ENCODE data around the gene HDX.

The HDX gene

DNA sequence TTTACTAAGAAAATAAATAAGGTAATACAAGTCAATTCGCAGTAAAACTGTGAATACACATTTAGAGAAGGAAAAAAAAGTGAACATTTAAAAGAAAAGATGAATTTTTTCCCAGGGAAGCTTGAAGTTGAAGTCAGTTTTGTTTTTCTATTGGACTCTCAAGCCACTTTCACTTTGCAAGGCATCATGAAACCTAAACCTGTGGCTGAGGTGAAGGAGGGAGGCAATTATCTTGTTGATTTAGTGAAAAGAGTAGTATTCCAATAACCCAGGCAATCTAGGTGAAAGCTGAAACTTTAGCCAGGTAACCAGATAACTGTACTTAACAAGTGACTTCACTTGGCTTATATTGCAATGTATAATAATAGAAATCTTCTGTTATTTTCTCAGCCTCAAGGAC lies 138.6 kb downstream of the HDX start:
- no peak for TF ChIP-seq CTCF (IDR thresholded peaks at IDR 0.05; ENCODE audit: insufficient read depth, low read depth, low read length, missing control alignments)
- no peak for DNase-seq (ENCODE audit: low read depth)
- H3K4me3 ChIP-seq (ENCODE audit: low read length), result no peak overlapping the region

GRCh38 chrX:84363051-84363450 lies 139.2 kb downstream of the HDX start:
- no peak overlapping the region for H3K4me3 ChIP-seq (ENCODE audit: low read length)
- no peak for TF ChIP-seq CTCF (IDR thresholded peaks at IDR 0.05; ENCODE audit: insufficient read depth, low read depth, low read length, missing control alignments)
- DNase-seq (ENCODE audit: low read depth), result no peak

- TF ChIP-seq CTCF (IDR thresholded peaks at IDR 0.05; ENCODE audit: insufficient read depth, low read depth, low read length, missing control alignments), result no peak
- no peak for DNase-seq (ENCODE audit: low read depth)
- no peak overlapping the region for H3K4me3 ChIP-seq (ENCODE audit: low read length)
Measured at GRCh38 chrX:84362184-84362838, 139.9 kb downstream of the HDX start.

GRCh38 chrX:84358271-84358670 lies 144.0 kb downstream of the HDX start:
- H3K4me3 ChIP-seq (ENCODE audit: low read length), result no peak overlapping the region
- TF ChIP-seq CTCF (IDR thresholded peaks at IDR 0.05; ENCODE audit: insufficient read depth, low read depth, low read length, missing control alignments), result no peak
- DNase-seq (ENCODE audit: low read depth), result no peak

DNA sequence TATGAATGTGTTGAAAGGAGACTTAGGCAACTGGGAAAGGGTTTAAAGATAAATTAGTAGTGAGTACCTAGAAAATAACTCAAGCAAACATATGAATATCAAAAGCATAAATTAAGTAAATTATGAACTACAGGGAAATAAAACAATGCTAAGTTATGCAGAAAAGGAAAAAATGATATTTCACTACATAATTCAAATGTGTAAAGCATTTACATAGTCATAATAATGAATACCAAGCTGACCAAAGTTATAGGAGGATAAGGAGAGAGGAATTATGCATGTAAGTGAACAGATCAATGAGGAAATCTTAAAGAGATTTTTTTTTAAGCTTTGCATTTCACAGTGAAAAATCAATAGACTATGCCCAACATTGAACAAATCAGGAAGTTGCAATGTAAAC lies 145.0 kb downstream of the HDX start:
- TF ChIP-seq CTCF (IDR thresholded peaks at IDR 0.05; ENCODE audit: insufficient read depth, low read depth, low read length, missing control alignments), result no peak
- H3K4me3 ChIP-seq (ENCODE audit: low read length), result no peak overlapping the region
- DNase-seq (ENCODE audit: low read depth), result no peak

DNA sequence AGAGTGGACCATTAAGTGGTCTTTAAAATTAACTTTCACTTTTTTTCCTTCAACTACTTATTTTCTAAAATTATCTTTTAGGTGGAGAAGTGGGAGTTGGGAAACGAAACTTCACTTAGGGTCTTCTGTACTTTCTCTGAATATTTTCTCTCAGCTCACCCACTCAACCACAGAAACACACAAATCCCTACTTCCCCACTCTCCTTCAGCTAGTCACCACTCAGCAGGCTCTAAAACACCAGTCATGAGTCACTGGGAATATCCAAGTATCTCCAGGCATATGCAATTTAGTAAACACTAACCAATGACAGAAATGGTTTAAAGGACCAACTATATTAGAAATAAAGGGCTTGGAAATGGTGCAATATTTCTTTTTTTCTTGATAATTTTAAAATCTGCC lies 161.3 kb downstream of the HDX start:
- peak; percentile 13 for DNase-seq (ENCODE audit: low read depth)
- H3K4me3 ChIP-seq (ENCODE audit: low read length), result no peak overlapping the region
- TF ChIP-seq CTCF (IDR thresholded peaks at IDR 0.05; ENCODE audit: insufficient read depth, low read depth, low read length, missing control alignments), result no peak
